NOMO-1 treated with DMSO at 0.1 percent for 48 hours (cell line): ENCODE results near the gene ARHGEF16.

Source experiments
- DNase-seq: peaks from one replicate; lab custom pipeline; 2025; ENCODE audit not compliant: unreplicated experiment; lab: John Stamatoyannopoulos, UW

ARHGEF16 gene

GRCh38 chr1:3515774-3516480 is 61.5 kb downstream of the ARHGEF16 start:
- no peak for DNase-seq

- DNase-seq: no peak
Measured at GRCh38 chr1:3516481-3516869, 62.0 kb downstream of the ARHGEF16 start.

- DNase-seq: no peak
Measured at GRCh38 chr1:3516911-3517675, 62.6 kb downstream of the ARHGEF16 start.

DNA sequence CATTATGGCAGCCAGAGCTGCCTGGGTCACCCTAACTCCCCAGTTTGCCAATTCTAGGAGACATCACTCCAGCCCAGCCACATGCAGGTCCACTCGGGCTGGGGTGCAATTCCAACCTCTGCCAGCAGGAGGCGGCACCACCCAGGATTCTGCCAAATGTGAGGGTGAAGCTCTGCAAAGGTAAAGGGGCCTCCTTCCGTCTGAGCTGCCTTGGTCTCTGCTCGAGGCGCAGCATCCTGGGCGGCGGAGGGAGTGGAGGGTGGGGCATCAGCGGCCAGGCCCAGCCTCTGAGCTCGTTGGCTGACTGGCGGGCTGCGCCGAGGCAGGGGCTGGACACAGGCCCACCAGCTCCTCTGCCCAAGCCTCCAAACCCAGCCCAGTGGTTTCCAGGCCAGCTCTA is 63.8 kb downstream of the ARHGEF16 start:
- no peak for DNase-seq

DNA sequence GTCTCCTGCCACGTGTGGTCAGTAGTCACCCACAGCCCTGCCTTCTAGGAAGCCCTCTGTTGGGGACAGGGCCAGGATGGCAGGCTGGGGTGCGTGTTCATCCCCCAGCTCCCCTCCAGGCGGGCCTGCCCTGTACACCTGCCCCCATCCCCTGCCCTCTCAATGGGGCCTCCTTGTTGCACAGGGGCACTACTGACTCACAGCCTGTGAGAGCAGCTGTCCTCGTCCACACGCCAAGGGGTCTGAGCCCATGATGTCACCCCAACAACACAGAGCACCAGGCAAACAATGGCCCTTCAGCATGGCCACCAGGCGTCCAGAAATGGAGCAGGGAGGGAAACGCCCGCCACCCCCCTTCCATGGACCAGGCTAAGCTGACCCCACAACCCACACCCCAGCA is 64.3 kb downstream of the ARHGEF16 start:
- DNase-seq: no peak

- DNase-seq: no peak
Measured at GRCh38 chr1:3519301-3519885, 64.9 kb downstream of the ARHGEF16 start.

- no peak for DNase-seq
Measured at GRCh38 chr1:3520419-3521378, 66.2 kb downstream of the ARHGEF16 start.

DNA sequence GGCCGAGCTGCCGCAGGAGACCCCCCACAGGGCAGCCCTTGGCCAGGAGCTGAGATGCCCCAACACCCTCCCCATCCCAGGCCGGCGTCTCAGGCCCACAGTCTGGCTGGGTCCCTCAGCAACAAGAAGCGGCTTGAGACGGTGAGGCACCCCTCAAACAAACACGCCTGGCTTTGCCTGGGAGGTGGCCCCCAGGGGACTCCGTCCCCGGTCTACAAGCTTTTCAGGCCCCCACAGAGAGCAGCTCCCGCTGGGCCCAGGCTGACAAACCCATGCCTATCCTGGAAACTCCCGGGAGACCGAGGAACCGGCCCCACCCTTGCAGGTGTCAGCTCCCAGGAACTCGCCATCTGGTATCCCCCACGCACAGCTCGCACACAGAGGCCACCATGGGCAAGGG is 67.0 kb downstream of the ARHGEF16 start:
- no peak for DNase-seq

DNA sequence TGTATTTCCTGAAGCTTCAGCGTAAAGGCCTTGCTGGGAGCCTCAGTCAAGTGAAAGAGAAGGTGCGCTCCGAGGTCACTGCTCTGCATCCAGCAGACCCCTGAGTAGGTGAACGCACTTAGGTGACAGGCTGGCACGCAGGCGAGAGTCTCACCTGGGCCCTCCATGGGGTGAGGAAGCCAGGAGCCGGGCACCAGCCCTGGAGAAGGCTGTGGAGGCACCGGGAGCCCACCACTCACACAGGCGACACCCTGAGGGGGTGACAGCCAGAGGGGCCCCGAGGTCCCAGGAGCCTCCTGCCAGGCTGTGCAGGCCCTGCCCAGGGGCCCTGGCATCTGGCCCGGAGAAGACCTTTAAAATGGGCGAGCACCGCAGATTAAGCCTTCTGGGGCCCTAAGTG is 67.6 kb downstream of the ARHGEF16 start:
- no peak for DNase-seq

DNA sequence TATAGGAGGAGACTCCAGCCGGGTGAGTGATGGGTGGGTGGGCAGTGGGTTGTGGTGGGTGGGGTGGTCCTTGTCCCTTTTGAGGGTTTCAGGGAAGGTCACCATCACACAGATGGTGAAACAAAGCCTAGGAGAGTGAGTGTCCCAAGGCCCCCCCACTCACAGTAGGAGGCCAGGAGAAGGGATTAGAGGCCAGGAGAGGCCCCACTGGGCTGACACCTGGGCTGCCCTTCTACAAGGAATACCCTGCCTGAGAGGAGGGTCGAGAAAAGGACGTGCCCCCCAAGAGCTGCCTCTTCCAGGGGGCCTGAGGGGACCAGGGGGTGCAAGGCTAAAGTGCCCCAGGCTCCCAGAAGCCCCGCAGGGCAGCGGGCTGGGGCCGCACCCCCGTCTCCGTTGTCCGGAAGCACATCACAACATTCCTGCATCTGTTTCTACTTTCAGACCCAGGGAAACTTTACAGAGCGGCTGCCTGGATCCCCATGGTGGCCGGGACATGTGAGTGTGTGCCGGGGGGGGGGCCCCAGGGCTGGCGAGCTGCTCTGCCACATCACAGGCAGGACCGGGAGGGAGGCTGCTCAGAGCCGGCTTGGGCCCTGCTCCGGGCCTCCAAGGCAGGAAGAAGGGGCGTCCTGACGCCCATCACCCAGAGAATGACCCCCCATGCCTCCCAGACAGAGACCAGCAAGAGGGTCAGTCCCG is 68.2 kb downstream of the ARHGEF16 start:
- no peak for DNase-seq

DNA sequence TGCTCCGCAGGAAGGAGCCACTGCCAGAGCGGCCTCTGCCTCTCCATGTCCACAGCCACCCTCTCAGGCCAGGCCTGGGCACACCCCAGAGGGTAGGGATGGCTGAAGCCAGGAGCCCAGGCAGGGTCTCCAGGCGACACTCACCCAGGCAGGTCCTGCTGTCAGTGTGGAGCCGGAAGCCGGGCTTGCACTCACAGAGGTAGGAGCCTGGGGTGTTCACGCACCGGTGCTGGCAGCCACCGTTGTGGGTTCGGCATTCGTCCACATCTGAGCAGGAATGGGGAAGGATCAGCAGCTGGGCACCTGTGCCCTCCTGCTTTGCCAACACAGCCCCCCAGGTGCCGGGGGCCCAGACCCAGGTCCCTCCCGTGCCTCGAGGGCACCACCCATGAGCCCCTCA is 69.5 kb downstream of the ARHGEF16 start:
- DNase-seq: no peak

GRCh38 chr1:3524556-3525203 is 70.2 kb downstream of the ARHGEF16 start:
- DNase-seq: no peak

GRCh38 chr1:3525551-3526482 is 71.4 kb downstream of the ARHGEF16 start:
- no peak for DNase-seq

DNA sequence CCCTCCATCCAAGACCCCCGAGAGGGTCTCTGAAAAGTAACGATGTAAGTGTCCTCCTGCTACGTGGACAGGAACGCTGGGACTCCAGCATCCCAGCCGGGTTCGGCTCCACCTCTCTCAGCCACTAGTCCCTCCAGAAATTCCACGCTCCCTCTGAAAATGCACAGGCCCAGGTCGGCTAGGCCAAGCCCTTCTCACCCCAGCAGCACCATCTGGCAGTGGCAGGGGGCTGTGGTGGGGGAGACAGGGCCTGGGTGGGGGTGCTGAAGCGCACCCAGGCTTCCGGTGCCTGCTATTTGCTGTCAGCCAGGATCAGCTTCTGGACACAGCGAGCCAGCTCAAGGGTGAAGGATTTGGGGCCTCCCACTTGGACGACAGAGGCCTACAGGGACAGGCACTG is 73.3 kb downstream of the ARHGEF16 start:
- DNase-seq: no peak

DNA sequence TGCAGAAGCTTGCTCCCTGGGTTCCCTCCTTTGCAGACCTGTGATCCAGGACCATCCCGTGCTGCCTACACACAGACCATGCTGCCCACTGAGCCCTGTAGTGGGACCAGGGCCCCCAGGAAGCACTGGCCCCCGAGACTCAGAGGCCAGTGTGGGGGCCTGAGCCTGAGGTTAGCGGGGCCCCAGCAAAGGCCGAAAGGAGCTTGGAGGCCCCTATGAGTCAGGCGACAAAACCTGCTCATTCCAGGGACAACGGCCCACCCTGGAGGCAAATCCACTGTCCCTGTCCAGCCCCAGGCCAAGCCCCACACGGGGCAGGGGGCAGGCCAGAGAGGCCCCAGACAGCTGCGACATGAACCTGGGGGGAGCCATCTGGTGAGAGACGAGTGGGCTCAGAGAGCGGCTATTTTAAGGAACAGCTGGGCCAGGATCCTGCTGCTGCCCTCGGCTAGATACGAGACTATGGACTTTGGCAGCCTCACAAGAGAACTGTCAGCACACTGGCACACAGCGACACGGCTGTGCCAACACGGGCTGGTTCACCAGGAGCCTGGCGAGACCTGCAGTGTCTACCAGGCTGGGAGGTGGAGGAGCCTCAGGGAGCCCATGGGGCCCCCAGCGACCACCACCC is 74.7 kb downstream of the ARHGEF16 start:
- no peak for DNase-seq

DNA sequence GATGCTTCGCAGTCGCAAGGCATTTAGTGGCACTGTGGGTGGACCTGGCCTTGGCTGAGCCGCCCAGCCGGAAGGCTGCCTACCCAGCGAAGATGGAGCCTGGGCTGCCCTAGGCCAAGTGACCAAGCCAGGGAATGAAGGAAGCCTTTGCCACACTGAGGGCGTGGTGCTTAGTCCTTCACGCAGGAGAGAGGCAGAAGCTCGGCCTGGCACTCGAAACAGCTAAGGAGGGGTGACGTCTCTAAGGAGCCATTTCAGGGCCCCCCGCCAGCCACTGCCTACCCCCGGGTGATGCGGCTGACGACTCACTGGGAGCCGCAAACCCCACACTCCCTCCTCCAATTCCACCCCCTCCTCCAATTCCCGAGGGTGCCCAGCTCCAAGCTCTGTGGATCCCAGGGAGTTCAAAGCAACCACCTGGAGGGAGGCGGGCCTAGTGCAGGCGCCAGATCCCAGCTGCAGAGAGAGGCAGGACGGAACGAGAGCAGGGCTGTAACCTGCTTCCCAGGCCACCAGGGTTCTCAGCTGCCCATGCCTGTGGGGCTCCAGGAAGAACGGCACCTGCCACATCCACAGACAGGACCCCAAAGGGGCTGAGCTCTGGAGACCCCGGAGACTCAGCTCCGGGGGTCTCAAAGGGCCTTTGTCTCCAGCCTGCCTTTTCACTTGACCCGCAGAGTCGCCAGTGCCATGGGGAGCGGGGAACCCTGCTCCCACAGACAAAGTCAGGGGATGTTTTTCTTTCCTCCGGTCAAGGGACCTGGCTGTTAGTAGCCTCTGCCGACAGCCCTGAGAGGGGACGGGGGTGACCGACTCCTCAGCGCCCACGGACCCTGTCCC is 75.8 kb downstream of the ARHGEF16 start:
- DNase-seq: no peak
